ENCODE measurements around the gene TBC1D22A.

The TBC1D22A gene

DNA sequence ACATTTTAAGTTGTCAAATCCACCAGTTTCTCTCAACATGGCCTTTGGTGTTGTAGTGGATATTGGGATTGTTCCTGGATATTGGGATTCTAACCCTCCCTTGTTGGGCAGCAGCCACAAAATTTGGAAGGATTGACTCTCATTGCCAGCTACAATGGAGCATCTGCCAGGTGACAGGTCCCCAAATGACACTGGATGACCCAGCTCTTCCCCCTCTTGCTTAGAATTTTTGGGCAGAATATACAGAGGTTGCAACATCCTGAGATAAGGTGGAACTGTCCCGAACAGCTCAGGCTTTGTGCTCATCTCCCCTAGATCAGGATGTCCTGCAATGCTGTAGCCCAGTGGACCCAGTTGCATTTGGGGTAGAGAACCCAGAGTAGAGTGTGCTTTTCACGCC, 5.3 kb upstream of the TBC1D22A start:
- no peaks in the 10 kb centered on the region for H3K27me3 ChIP-seq (ENCODE audit: insufficient read depth, low read depth, severe bottlenecking)
- H3K27ac ChIP-seq = no peak overlapping the region
- no peak overlapping the region for H3K4me3 ChIP-seq (ENCODE audit: low read depth, low read length)
- H3K36me3 ChIP-seq = peaks cover 6% of the 10 kb centered on the region
- H3K9me3 ChIP-seq (ENCODE audit: severe bottlenecking) = peaks cover 14% of the 10 kb centered on the region
- no peak for DNase-seq
- TF ChIP-seq, protein P1, sequence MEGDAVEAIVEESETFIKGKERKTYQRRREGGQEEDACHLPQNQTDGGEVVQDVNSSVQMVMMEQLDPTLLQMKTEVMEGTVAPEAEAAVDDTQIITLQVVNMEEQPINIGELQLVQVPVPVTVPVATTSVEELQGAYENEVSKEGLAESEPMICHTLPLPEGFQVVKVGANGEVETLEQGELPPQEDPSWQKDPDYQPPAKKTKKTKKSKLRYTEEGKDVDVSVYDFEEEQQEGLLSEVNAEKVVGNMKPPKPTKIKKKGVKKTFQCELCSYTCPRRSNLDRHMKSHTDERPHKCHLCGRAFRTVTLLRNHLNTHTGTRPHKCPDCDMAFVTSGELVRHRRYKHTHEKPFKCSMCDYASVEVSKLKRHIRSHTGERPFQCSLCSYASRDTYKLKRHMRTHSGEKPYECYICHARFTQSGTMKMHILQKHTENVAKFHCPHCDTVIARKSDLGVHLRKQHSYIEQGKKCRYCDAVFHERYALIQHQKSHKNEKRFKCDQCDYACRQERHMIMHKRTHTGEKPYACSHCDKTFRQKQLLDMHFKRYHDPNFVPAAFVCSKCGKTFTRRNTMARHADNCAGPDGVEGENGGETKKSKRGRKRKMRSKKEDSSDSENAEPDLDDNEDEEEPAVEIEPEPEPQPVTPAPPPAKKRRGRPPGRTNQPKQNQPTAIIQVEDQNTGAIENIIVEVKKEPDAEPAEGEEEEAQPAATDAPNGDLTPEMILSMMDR (IDR thresholded peaks at IDR 0.05; ENCODE audit: low read depth, low read length) = no peak

- TF ChIP-seq, protein P1 (IDR thresholded peaks at IDR 0.05; ENCODE audit: low read depth, low read length) = no peak
- H3K36me3 ChIP-seq = peaks cover 6% of the 10 kb centered on the region
- DNase-seq = no peak
- H3K27ac ChIP-seq = no peak overlapping the region
- no peaks in the 10 kb centered on the region for H3K27me3 ChIP-seq (ENCODE audit: insufficient read depth, low read depth, severe bottlenecking)
- H3K4me3 ChIP-seq (ENCODE audit: low read depth, low read length) = no peak overlapping the region
- peaks cover 14% of the 10 kb centered on the region for H3K9me3 ChIP-seq (ENCODE audit: severe bottlenecking)
These were observed 4.3 kb upstream of the TBC1D22A start for GRCh38 chr22:46758121-46758520.

- TF ChIP-seq, protein P1 (IDR thresholded peaks at IDR 0.05; ENCODE audit: low read depth, low read length) = peak; percentile 72
- H3K9me3 ChIP-seq (ENCODE audit: severe bottlenecking) = peaks cover 14% of the 10 kb centered on the region
- peak; percentile 72 for DNase-seq
- H3K36me3 ChIP-seq = peaks cover 6% of the 10 kb centered on the region
- H3K27me3 ChIP-seq (ENCODE audit: insufficient read depth, low read depth, severe bottlenecking) = no peaks in the 10 kb centered on the region
- peak overlapping the region; percentile 40 for H3K27ac ChIP-seq
- no peak overlapping the region for H3K4me3 ChIP-seq (ENCODE audit: low read depth, low read length)
These were observed 3.6 kb upstream of the TBC1D22A start for GRCh38 chr22:46758867-46759290.

DNA sequence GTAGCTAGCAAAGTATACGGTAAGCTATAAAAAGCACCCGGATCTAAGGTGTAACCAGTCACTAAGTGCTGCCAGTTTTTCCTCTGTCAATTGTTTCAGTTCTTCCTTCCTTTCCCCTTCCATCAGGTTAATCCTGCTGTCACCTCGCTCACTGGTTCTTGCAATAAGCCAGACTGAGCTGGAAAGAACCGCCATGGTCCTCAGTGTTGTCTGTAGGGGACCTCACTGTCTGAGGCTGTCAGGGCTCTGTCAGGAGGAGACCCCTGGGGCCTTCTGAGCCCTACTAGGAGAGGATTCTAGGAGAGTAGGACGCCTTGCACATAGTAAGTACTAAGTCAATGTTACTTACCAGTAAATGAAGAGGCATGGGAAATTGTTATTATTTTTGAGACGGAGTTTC, 1.4 kb upstream of the TBC1D22A start:
- H3K4me3 ChIP-seq (ENCODE audit: low read depth, low read length) = no peak overlapping the region
- peaks cover 10% of the 10 kb centered on the region for H3K9me3 ChIP-seq (ENCODE audit: severe bottlenecking)
- TF ChIP-seq, protein P1 (IDR thresholded peaks at IDR 0.05; ENCODE audit: low read depth, low read length) = no peak
- H3K36me3 ChIP-seq = peaks cover 10% of the 10 kb centered on the region
- peak overlapping the region; percentile 91 for H3K27ac ChIP-seq
- no peaks in the 10 kb centered on the region for H3K27me3 ChIP-seq (ENCODE audit: insufficient read depth, low read depth, severe bottlenecking)
- DNase-seq = peak; percentile 24

- H3K27ac ChIP-seq = peak overlapping the region; percentile 91
- no peaks in the 10 kb centered on the region for H3K27me3 ChIP-seq (ENCODE audit: insufficient read depth, low read depth, severe bottlenecking)
- H3K4me3 ChIP-seq (ENCODE audit: low read depth, low read length) = peak overlapping the region; percentile 97
- peaks cover 10% of the 10 kb centered on the region for H3K36me3 ChIP-seq
- peaks cover 3% of the 10 kb centered on the region for H3K9me3 ChIP-seq (ENCODE audit: severe bottlenecking)
- DNase-seq = peak; percentile 43
- TF ChIP-seq, protein P1 (IDR thresholded peaks at IDR 0.05; ENCODE audit: low read depth, low read length) = no peak
These were observed 762 bp upstream of the TBC1D22A start for GRCh38 chr22:46761539-46762237.
